K562 (cell line): ENCODE data around the gene PAQR4. TPM values are rescaled to one million over a fixed set of nuclear protein-coding genes. Genes with fewer than 3 reads are reported as not detected.

Experiments
- ATF3 ChIP-seq, 2 experiments: fragments of 450-650 bp in 1 of 2; sonication (generic) in 1 of 2; formaldehyde crosslinking in 1 of 2; IDR thresholded peaks in 1 of 2; conservative IDR thresholded peaks in 1 of 2; 2 replicates each; pipeline versions ENCODE4 v1.6.1 to v1.8.1; 2016 to 2023; ENCODE audit warnings: mild to moderate bottlenecking in 2 of 2, moderate library complexity in 2 of 2, inconsistent platforms in 1 of 2, missing genetic modification reagents in 1 of 2
- FOXA1 ChIP-seq: fragments of 450-650 bp; IDR thresholded peaks from 2 replicates; pipeline ENCODE4 v1.6.1; 2016; ENCODE audit warnings: mild to moderate bottlenecking, borderline replicate concordance
- HEY1 ChIP-seq: fragments of 250-450 bp; sonication (Bioruptor Pico); IDR thresholded peaks from 2 replicates; pipeline ENCODE4 v1.5.0; 2020; ENCODE audit warnings: mild to moderate bottlenecking, moderate library complexity, borderline replicate concordance
- MIER1 ChIP-seq: fragments of 450-650 bp; IDR thresholded peaks from 2 replicates; pipeline ENCODE4 v1.6.1; 2016; ENCODE audit warnings: antibody characterized with exemption, mild to moderate bottlenecking, low read depth
- NFYB ChIP-seq: IDR thresholded peaks from 2 replicates; pipeline ENCODE4 v1.6.1; 2011; ENCODE audit warnings: mild to moderate bottlenecking, moderate library complexity; ENCODE audit not compliant: insufficient read length; ENCODE audit errors: extremely low read depth
- NR1H2 ChIP-seq: sonication (generic); formaldehyde crosslinking; IDR thresholded peaks from 2 replicates; pipeline ENCODE4 v1.4.0; 2020; ENCODE audit warnings: mild to moderate bottlenecking, missing genetic modification reagents
- NR2C2 ChIP-seq, 2 experiments: fragments of 200-800 bp in 1 of 2; sonication (Bioruptor generic) in 1 of 2; sonication (generic) in 1 of 2; formaldehyde crosslinking in 1 of 2; IDR thresholded peaks; 2 replicates each; pipeline versions ENCODE4 v1.6.1 to v1.8.0; 2016 to 2022; ENCODE audit warnings: mild to moderate bottlenecking in 1 of 2, missing compliant biosample characterization in 1 of 2, missing genetic modification characterization in 1 of 2, missing genetic modification reagents in 1 of 2
- PATZ1 ChIP-seq: fragments of 250-450 bp; sonication (Bioruptor Pico); IDR thresholded peaks from 2 replicates; pipeline ENCODE4 v1.5.0; 2020; ENCODE audit warnings: mild to moderate bottlenecking, borderline replicate concordance
- SP1 ChIP-seq: sonication (generic); formaldehyde crosslinking; IDR thresholded peaks from 2 replicates; pipeline ENCODE4 v1.8.1; 2022; ENCODE audit warnings: mild to moderate bottlenecking, missing genetic modification reagents
- SRF ChIP-seq, 2 experiments: fragments of 250-450, 450-650 bp in 1 of 2; sonication (Bioruptor Pico) in 1 of 2; sonication (generic) in 1 of 2; formaldehyde crosslinking; IDR thresholded peaks; 2 replicates each; pipeline versions ENCODE4 v1.5.0 to v1.5.1; 2020 to 2022; ENCODE audit warnings: mild to moderate bottlenecking in 1 of 2, missing genetic modification reagents in 1 of 2
- ZBTB11 ChIP-seq, 3 experiments: fragments of 200-800 bp in 1 of 3; fragments of 250-450 bp in 1 of 3; fragments of 450-650 bp in 1 of 3; sonication (Bioruptor Pico) in 1 of 3; sonication (Bioruptor generic) in 1 of 3; formaldehyde crosslinking in 1 of 3; IDR thresholded peaks; 2 replicates each; pipeline versions ENCODE4 v1.6.1 to v1.8.0; 2016 to 2022; ENCODE audit warnings: mild to moderate bottlenecking in 2 of 3, missing genetic modification characterization in 2 of 3, missing compliant biosample characterization in 1 of 3, moderate library complexity in 1 of 3
- ZFP91 ChIP-seq: sonication (generic); formaldehyde crosslinking; IDR thresholded peaks from 2 replicates; pipeline ENCODE4 v1.8.0; 2022; ENCODE audit warnings: mild to moderate bottlenecking, missing genetic modification reagents
- ZNF740 ChIP-seq, 3 experiments: fragments of 200-800 bp in 1 of 3; sonication (Bioruptor generic) in 1 of 3; sonication (generic) in 1 of 3; formaldehyde crosslinking in 1 of 3; IDR thresholded peaks; 2 replicates each; pipeline versions ENCODE4 v1.6.1 to v1.8.0; 2016 to 2022; ENCODE audit warnings: mild to moderate bottlenecking in 2 of 3, missing compliant biosample characterization in 2 of 3, missing genetic modification characterization in 2 of 3, missing genetic modification reagents in 1 of 3
- polyA plus RNA-seq, 8 experiments: library from polyadenylated mRNA; depleted of rRNA in 4 of 8; stranded (reverse) in 5 of 8; unstranded in 3 of 8; fragments of >200 nt; fragmentation: Nextera tagmentation in 2 of 8; fragmentation: Illumina TruSeq in 1 of 8; extraction: Ambion mirVana in 2 of 8; extraction: Trizol in 1 of 8; gene quantifications; 2 replicates each; pipeline versions ENCODE4 v1.2.1 to v1.2.3, GENCODE V29; 2011 to 2014; ENCODE audit warnings: inconsistent platforms in 1 of 8, missing spikeins in 1 of 8
- total RNA-seq, 7 experiments: library from RNA; depleted of rRNA in 6 of 7; stranded (reverse); fragments of >200 nt in 6 of 7; fragmentation: Illumina TruSeq in 2 of 7; extraction: Trizol in 2 of 7; gene quantifications; 2 replicates each; pipeline versions ENCODE4 v1.2.1 to v1.2.3, GENCODE V29; 2011 to 2021; ENCODE audit warnings: low replicate concordance in 1 of 7

The PAQR4 gene
- total and polyA plus RNA-seq, 9 of the 15 experiments (the other 6 are each of a cell fraction or from before 2014, with no cell fraction given): 0.62 to 40.4 (median 19.5) TPM

GRCh38 chr16:2968738-2969544 lies at the start of gene PAQR4 (continued):
- peak in 2 of 3 experiments; percentile 54 to 89; a peak in 4 of 6 replicates for TF ChIP-seq ZBTB11 (CRISPR knock-in tag; IDR thresholded peaks at IDR 0.05)
- no peak for TF ChIP-seq ATF3 (IDR thresholded peaks at IDR 0.05)
- TF ChIP-seq ATF3 (CRISPR knock-in tag; conservative IDR thresholded peaks at IDR 0.05): peak; percentile 80; the same call in 1 of the 2 replicates
- peak; percentile 61 for TF ChIP-seq NFYB
- TF ChIP-seq NR1H2 (CRISPR knock-in tag): peak; percentile 36; the same call in 1 of the 2 replicates
- peak; percentile 99 for TF ChIP-seq MIER1
- TF ChIP-seq SP1 (CRISPR knock-in tag): peak; percentile 95
- no peak for TF ChIP-seq PATZ1
- peak; percentile 70 for TF ChIP-seq NR2C2 (CRISPR knock-in tag; IDR thresholded peaks at IDR 0.05)
- TF ChIP-seq NR2C2 (tag; IDR thresholded peaks at IDR 0.05): no peak
- no peak for TF ChIP-seq HEY1 (CRISPR knock-in tag)
- TF ChIP-seq ZFP91: peak; percentile 49; the same call in 1 of the 2 replicates
- peak in 1 of 2 experiments; percentile 78; a peak in 2 of 4 replicates for TF ChIP-seq SRF (CRISPR knock-in tag; IDR thresholded peaks at IDR 0.05)
- no peak for TF ChIP-seq FOXA1
- peak; percentile 36; the same call in 1 of the 2 replicates for TF ChIP-seq ZNF740 (CRISPR knock-in tag; IDR thresholded peaks at IDR 0.05)
- no peak for TF ChIP-seq ZNF740 (tag; IDR thresholded peaks at IDR 0.05)
